GM13976 (cell line): ENCODE results near the gene CSAD.

Experiments used
- DNase-seq: peaks from one replicate; pipeline ENCODE4 v3.0.0; 2012; ENCODE audit warnings: low spot score
- in situ Hi-C: fragments of 300-500 bp; cut with MboI; formaldehyde crosslinking; loops from one replicate; pipeline ENCODE4 v1.12.0; 2022; ENCODE audit warnings: low sequenced_read_pairs, mixed read lengths, inconsistent platforms; ENCODE audit not compliant: unreplicated experiment
- TF ChIP-seq, protein P1 (sequence below): IDR thresholded peaks from 2 replicates; pipeline ENCODE4 v1.5.1; 2012; ENCODE audit warnings: borderline replicate concordance, mild to moderate bottlenecking; ENCODE audit not compliant: insufficient read depth; ENCODE audit errors: extremely low read depth, missing control alignments, control extremely low read depth

Gene CSAD

DNA sequence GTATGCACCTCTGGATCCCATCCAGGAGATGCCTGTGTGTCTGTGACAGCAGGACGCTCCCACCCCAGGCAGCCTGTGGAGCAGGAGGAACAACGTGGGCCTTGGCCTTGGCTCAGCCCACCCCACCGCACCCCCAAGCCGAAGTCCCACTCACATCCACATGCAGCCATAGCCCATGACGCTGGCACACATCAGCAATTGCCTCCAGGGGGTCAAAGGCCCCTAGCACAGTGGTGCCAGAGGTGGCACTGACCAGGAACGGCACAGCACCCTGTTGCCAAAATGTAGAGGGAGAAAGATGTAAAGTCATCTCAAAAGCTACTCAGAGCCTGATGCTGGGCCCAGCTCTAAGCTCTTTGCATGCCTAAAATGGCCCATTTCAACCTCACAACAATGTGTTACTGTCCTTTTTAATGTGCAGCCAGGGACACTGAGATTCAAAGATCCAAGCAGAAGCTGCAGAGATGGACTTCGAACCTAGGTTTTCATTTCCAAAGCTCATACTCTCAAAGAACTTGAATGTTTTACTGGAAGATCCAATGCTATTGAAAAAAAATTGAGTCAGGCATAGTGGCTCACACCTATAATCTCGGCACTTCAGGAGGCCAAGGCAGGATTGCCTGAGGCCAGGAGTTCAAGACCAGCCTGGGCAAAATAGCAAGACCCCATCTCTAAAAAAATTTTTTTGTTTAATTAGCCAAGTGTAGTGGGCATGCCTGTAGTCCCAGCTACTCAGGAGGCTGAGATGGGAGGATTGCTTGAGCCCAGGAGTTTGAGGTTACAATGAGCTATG lies 19.4 kb downstream of the CSAD start:
- DNase-seq: no peak
- in situ Hi-C loops: no loop called here
- TF ChIP-seq, protein P1, sequence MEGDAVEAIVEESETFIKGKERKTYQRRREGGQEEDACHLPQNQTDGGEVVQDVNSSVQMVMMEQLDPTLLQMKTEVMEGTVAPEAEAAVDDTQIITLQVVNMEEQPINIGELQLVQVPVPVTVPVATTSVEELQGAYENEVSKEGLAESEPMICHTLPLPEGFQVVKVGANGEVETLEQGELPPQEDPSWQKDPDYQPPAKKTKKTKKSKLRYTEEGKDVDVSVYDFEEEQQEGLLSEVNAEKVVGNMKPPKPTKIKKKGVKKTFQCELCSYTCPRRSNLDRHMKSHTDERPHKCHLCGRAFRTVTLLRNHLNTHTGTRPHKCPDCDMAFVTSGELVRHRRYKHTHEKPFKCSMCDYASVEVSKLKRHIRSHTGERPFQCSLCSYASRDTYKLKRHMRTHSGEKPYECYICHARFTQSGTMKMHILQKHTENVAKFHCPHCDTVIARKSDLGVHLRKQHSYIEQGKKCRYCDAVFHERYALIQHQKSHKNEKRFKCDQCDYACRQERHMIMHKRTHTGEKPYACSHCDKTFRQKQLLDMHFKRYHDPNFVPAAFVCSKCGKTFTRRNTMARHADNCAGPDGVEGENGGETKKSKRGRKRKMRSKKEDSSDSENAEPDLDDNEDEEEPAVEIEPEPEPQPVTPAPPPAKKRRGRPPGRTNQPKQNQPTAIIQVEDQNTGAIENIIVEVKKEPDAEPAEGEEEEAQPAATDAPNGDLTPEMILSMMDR: no peak

GRCh38 chr12:53160673-53161072 lies 20.1 kb downstream of the CSAD start:
- TF ChIP-seq, protein P1: no peak
- in situ Hi-C loops: no loop called here
- no peak for DNase-seq

DNA sequence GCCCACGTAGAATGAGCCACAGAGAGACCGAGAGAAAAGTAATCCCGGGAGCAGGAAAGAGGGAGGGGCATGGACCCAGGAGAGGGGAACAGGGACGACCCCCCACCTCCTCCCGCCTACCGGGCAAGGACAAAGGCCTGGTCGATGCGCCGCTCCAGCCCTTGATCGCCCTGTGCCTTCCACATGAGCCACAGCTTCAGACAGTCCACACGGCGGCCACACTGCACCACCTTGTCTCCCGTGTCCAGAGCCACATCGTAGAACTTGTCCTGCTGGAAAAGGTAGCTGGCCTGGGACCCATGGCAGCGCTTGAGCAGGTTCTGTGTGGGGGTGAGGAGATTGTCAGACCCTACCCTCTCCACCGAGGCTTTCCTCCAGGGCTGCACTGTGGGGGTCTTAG lies 20.7 kb downstream of the CSAD start:
- in situ Hi-C loops: loop anchor here (10.0 kb wide), 1 partner anchor 125 kb away; no protein-coding TSS in a partner anchor
- TF ChIP-seq, protein P1: no peak
- DNase-seq: no peak

DNA sequence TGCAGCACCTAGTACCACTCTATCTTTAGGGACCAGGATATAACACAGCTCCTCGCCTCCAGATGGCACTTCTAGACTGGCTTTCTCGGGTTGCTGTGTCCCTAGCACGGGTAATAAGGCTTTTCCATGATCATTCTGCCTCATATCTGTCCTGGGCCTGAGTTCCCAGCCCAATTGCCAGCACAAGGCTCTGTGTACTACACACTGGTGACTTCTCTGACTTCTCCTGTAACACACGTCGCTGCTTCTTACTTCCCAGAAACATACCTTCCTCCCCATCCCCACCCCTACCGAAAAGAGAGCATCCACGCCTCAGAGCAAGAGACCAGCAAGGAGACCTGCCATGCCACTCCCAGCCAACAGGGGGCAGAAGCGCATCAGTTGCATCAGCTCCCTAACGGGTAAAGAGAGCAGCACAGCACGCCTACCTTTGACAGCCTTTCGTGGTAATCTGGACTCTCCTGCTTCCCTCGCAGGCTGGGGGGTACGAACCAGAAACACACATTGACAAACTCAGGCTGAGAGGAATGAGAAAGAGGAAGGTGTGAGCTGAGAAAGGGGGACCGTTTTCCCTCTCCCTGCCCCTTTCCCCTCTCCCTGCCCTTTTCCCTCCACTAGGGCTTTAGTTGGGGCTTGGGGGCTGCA lies 21.4 kb downstream of the CSAD start:
- TF ChIP-seq, protein P1: peak; percentile 99
- peak; percentile 95 for DNase-seq
- in situ Hi-C loops: loop anchor here (10.0 kb wide), 1 partner anchor 125 kb away; no protein-coding TSS in a partner anchor

GRCh38 chr12:53152390-53152789 lies 28.3 kb downstream of the CSAD start:
- TF ChIP-seq, protein P1: no peak
- in situ Hi-C loops: loop anchor here (10.0 kb wide), 1 partner anchor 132 kb away; no protein-coding TSS in a partner anchor
- no peak for DNase-seq

GRCh38 chr12:53151039-53151438 lies 29.7 kb downstream of the CSAD start:
- in situ Hi-C loops: loop anchor here (10.0 kb wide), 1 partner anchor 134 kb away; no protein-coding TSS in a partner anchor
- TF ChIP-seq, protein P1: no peak
- DNase-seq: no peak
